Endodermal cell (in vitro differentiated cells): ENCODE measurements around the gene CNNM3. TPM values are rescaled to one million over a fixed set of nuclear protein-coding genes. Genes with fewer than 3 reads are reported as not detected.

Experiments
- DNase-seq: peaks from one replicate; pipeline ENCODE4 v3.0.0-alpha.2; 2017
- H3K27ac ChIP-seq: 2 replicates; pipeline ENCODE4 v1.5.1; 2013; ENCODE audit warnings: mild to moderate bottlenecking, low read depth, low read length, moderate library complexity
- H3K27me3 ChIP-seq: 2 replicates; pipeline ENCODE4 v1.6.1; 2013; ENCODE audit warnings: mild to moderate bottlenecking, low read length, moderate library complexity; ENCODE audit not compliant: insufficient read depth, control insufficient read depth, poor library complexity, severe bottlenecking
- H3K36me3 ChIP-seq: 2 replicates; pipeline ENCODE4 v1.7.0; 2013; ENCODE audit warnings: mild to moderate bottlenecking, low read length, moderate library complexity; ENCODE audit not compliant: control insufficient read depth, insufficient read depth
- H3K4me1 ChIP-seq: one replicate; pipeline ENCODE4 v1.7.0; 2013; ENCODE audit warnings: low read length; ENCODE audit not compliant: control insufficient read depth, insufficient read depth
- H3K4me3 ChIP-seq: 2 replicates; pipeline ENCODE4 v1.5.1; 2013; ENCODE audit warnings: mild to moderate bottlenecking, low read length, moderate library complexity
- H3K9ac ChIP-seq: 2 replicates; pipeline ENCODE4 v1.6.1; 2013; ENCODE audit warnings: mild to moderate bottlenecking, low read length, moderate library complexity; ENCODE audit not compliant: poor library complexity, severe bottlenecking; ENCODE audit errors: extremely low read depth
- H3K9me3 ChIP-seq: 2 replicates; pipeline ENCODE4 v1.6.1; 2013; ENCODE audit warnings: mild to moderate bottlenecking, low read length, moderate library complexity; ENCODE audit not compliant: control insufficient read depth
- H3K27ac Mint-ChIP-seq: 2 replicates; pipeline ENCODE4 v1.8.0; 2020; ENCODE audit warnings: mixed read lengths
- H3K27me3 Mint-ChIP-seq: 2 replicates; pipeline ENCODE4 v1.8.0; 2021; ENCODE audit warnings: mild to moderate bottlenecking, mixed read lengths; ENCODE audit not compliant: insufficient read depth
- H3K36me3 Mint-ChIP-seq: 2 replicates; pipeline ENCODE4 v1.8.0; 2020; ENCODE audit warnings: low read depth, mixed read lengths
- H3K4me1 Mint-ChIP-seq: 2 replicates; pipeline ENCODE4 v1.8.0; 2020; ENCODE audit warnings: mixed read lengths
- H3K4me3 Mint-ChIP-seq: 2 replicates; pipeline ENCODE4 v1.8.0; 2020; ENCODE audit warnings: mild to moderate bottlenecking, moderate library complexity, mixed read lengths
- H3K9me3 Mint-ChIP-seq: 2 replicates; pipeline ENCODE4 v1.8.0; 2020; ENCODE audit warnings: mild to moderate bottlenecking, mixed read lengths
- whole genome bisulfite sequencing, 2 experiments: methylation state at CpG; one replicate each; pipeline versions ENCODE4 v1.1.5 to v1.1.7; 2013; ENCODE audit warnings: missing lambda C conversion rate in 2 of 2, mixed read lengths in 1 of 2; ENCODE audit not compliant: insufficient coverage in 1 of 2, insufficient read length in 1 of 2; 5-methylcytosine and 5-hydroxymethylcytosine counted together
- total RNA-seq, 2 donors: library from RNA; stranded (reverse); fragmentation: NEBNext Ultra II Directional in 1 of 2; extraction: Animal tissue kit (Norgen Biotek cat#: 25700) in 1 of 2; gene quantifications; 2 replicates in 1 of 2; 3 replicates in 1 of 2; pipeline ENCODE4 v1.2.1, GENCODE V29; 2021
- TF ChIP-seq, protein P1 (sequence below): fragments of 200-600 bp; sonication (generic); conservative IDR thresholded peaks from 2 replicates; pipeline ENCODE4 v1.5.0; 2021; ENCODE audit warnings: antibody characterized with exemption, mild to moderate bottlenecking

Gene CNNM3
- total RNA-seq, 2 donors from 2014 or later: 33.1 to 34.8 TPM

DNA sequence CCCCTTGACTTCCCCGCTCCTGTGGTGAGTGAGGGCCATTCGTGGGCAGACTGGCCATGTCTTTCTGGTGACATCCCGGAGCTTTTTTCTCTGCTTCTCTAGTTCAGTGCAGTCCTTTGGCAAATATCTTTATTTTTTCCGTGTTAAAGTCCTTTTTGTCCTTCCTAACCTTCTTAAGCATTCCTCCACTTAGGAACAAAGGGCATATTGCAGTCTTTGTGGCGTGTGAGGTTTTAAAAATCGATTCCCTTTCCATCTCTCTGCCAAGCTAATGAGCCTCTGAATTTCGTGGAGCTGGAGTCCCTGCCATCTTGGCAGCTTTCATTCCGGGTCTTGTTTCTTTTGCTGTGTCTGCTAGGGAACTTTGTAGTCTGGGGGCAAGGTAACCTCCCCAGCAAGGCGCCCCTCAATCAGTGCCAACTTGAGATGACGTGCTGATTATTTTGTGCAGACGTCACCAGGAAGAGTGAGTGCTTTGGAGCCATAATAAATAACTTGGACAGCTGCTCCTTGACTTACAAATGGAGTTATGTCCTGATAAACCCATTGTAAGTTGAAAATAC is 5.1 kb downstream of the CNNM3 start:
- H3K27me3 ChIP-seq: no peaks in the 10 kb centered on the region
- no peak overlapping the region for H3K27ac Mint-ChIP-seq
- no peak for DNase-seq
- no peak overlapping the region for H3K9ac ChIP-seq
- H3K4me1 ChIP-seq: peaks cover 7% of the 10 kb centered on the region
- H3K36me3 Mint-ChIP-seq: peaks cover 42% of the 10 kb centered on the region
- H3K4me3 Mint-ChIP-seq: no peak overlapping the region
- no peak overlapping the region for H3K4me3 ChIP-seq
- H3K4me1 Mint-ChIP-seq: peaks cover 42% of the 10 kb centered on the region
- WGBS, 2 experiments: 85 to 90% methylated on average over 9 to 11 of the region's 11 CpGs
- H3K27ac ChIP-seq: no peak overlapping the region
- peaks cover 3% of the 10 kb centered on the region for H3K27me3 Mint-ChIP-seq
- H3K36me3 ChIP-seq: peaks cover 26% of the 10 kb centered on the region
- H3K9me3 ChIP-seq: no peaks in the 10 kb centered on the region
- no peaks in the 10 kb centered on the region for H3K9me3 Mint-ChIP-seq
- TF ChIP-seq, protein P1, sequence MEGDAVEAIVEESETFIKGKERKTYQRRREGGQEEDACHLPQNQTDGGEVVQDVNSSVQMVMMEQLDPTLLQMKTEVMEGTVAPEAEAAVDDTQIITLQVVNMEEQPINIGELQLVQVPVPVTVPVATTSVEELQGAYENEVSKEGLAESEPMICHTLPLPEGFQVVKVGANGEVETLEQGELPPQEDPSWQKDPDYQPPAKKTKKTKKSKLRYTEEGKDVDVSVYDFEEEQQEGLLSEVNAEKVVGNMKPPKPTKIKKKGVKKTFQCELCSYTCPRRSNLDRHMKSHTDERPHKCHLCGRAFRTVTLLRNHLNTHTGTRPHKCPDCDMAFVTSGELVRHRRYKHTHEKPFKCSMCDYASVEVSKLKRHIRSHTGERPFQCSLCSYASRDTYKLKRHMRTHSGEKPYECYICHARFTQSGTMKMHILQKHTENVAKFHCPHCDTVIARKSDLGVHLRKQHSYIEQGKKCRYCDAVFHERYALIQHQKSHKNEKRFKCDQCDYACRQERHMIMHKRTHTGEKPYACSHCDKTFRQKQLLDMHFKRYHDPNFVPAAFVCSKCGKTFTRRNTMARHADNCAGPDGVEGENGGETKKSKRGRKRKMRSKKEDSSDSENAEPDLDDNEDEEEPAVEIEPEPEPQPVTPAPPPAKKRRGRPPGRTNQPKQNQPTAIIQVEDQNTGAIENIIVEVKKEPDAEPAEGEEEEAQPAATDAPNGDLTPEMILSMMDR: no peak

DNA sequence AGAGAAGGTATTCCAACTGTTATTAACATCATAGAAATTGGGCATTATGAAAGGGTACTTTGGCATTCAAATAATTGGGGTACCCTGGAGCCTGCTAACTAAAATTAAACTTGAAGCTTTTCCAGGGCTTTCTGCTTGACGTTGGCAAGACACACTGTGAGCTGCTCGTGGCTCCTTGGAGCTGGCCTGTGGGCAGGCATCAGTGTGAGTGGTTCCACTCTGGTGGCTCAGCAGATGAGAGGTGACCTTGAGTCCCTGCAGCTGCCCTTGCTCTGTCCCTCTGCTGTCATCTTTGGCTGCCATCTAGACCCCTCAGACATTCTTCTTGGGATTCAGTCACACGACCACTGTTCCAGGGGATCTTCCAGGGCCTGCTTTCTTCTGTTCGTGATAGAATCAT is 6.7 kb downstream of the CNNM3 start:
- WGBS, 2 experiments: 94 to 96% methylated on average over 4 of the region's 4 CpGs
- peaks cover 53% of the 10 kb centered on the region for H3K36me3 Mint-ChIP-seq
- peaks cover 36% of the 10 kb centered on the region for H3K4me1 Mint-ChIP-seq
- no peak overlapping the region for H3K27ac ChIP-seq
- H3K27me3 Mint-ChIP-seq: peaks cover 3% of the 10 kb centered on the region
- TF ChIP-seq, protein P1: no peak
- H3K9me3 Mint-ChIP-seq: no peaks in the 10 kb centered on the region
- DNase-seq: no peak
- no peaks in the 10 kb centered on the region for H3K27me3 ChIP-seq
- H3K4me3 ChIP-seq: no peak overlapping the region
- H3K27ac Mint-ChIP-seq: no peak overlapping the region
- no peaks in the 10 kb centered on the region for H3K9me3 ChIP-seq
- no peak overlapping the region for H3K9ac ChIP-seq
- H3K36me3 ChIP-seq: peaks cover 31% of the 10 kb centered on the region
- H3K4me1 ChIP-seq: peaks cover 7% of the 10 kb centered on the region
- no peak overlapping the region for H3K4me3 Mint-ChIP-seq

DNA sequence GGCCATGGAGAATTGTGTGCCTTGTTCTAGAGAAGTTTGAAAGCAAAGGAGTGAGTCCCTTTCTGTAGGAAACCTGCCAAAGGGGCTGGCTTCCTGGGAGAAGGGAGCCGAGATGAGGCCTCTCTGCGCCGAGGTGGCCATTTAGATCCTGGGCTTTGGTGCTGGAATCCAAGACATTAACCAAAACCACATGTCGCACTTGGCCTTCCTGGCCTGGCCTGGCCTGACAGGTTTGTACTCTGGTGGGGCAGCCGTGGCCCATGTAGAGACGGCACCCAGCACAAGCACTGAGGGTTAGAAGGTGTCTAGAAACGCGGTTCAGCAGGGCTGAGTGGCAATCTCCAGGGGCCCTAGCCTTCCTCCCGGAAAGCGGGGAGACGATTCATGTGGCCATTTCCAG is 7.1 kb downstream of the CNNM3 start:
- Histone ChIP-seq H3K4me3 (no peak overlapping the region), H3K9me3 (no peaks in the 10 kb centered on the region), H3K9ac (no peak overlapping the region), H3K36me3 (peaks cover 35% of the 10 kb centered on the region), H3K27me3 (no peaks in the 10 kb centered on the region), H3K4me1 (peaks cover 7% of the 10 kb centered on the region), H3K27ac (no peak overlapping the region)
- peaks cover 33% of the 10 kb centered on the region for H3K4me1 Mint-ChIP-seq
- no peak for DNase-seq
- WGBS, 2 experiments: 91 to 95% methylated on average over 10 to 11 of the region's 11 CpGs
- peaks cover 3% of the 10 kb centered on the region for H3K27me3 Mint-ChIP-seq
- TF ChIP-seq, protein P1: no peak
- H3K4me3 Mint-ChIP-seq: no peak overlapping the region
- peaks cover 56% of the 10 kb centered on the region for H3K36me3 Mint-ChIP-seq
- H3K9me3 Mint-ChIP-seq: no peaks in the 10 kb centered on the region
- no peak overlapping the region for H3K27ac Mint-ChIP-seq
